Stimulated activated effector memory CD8-positive, alpha-beta T cell treated with anti-CD3 and anti-CD28 coated beads, Interleukin-12 subunit alpha, Interleukin-12 subunit beta, amount 100 ng/mL, for 72 hours (primary cell): ENCODE results near the gene PXDN.
A peak's percentile ranks its signal among the peaks of the same experiment; 100 is the strongest.

Source experiments
- ATAC-seq: fragments of 150-1000 bp; cut with Tn5 transposase; 2 replicates; pipeline ENCODE4 v1.10.0; 2021
- DNase-seq, 2 donors: peaks; one replicate each; pipeline ENCODE4 v3.0.0; 2021 to 2022; ENCODE audit warnings: low spot score in 2 of 2
- H3K27ac Mint-ChIP-seq: one replicate; pipeline ENCODE4 v1.8.0; 2022; ENCODE audit warnings: mild to moderate bottlenecking, mixed read lengths
- H3K36me3 Mint-ChIP-seq: one replicate; pipeline ENCODE4 v1.8.0; 2022; ENCODE audit warnings: mild to moderate bottlenecking, mixed read lengths
- H3K4me1 Mint-ChIP-seq: one replicate; pipeline ENCODE4 v1.8.0; 2022; ENCODE audit warnings: mixed read lengths
- H3K4me3 Mint-ChIP-seq: one replicate; pipeline ENCODE4 v1.8.0; 2022; ENCODE audit warnings: mild to moderate bottlenecking, mixed read lengths
- H3K9me3 Mint-ChIP-seq: one replicate; pipeline ENCODE4 v1.8.0; 2022; ENCODE audit warnings: mixed read lengths

Gene PXDN

GRCh38 chr2:1750270-1750932 lies 6.1 kb upstream of the PXDN start:
- Mint-ChIP-seq H3K4me3 (no peak overlapping the region), H3K4me1 (no peaks in the 10 kb centered on the region), H3K9me3 (peaks cover 4% of the 10 kb centered on the region), H3K36me3 (no peaks in the 10 kb centered on the region), H3K27ac (no peak overlapping the region)
- DNase-seq: no peak
- ATAC-seq: no peak

- Mint-ChIP-seq H3K4me3 (no peak overlapping the region), H3K36me3 (no peaks in the 10 kb centered on the region), H3K9me3 (no peaks in the 10 kb centered on the region), H3K27ac (no peak overlapping the region), H3K4me1 (no peaks in the 10 kb centered on the region)
- no peak for ATAC-seq
- DNase-seq: no peak
These were observed 5.3 kb upstream of the PXDN start for GRCh38 chr2:1749489-1750119.

- no peak for ATAC-seq
- H3K27ac Mint-ChIP-seq: no peak overlapping the region
- no peaks in the 10 kb centered on the region for H3K9me3 Mint-ChIP-seq
- H3K36me3 Mint-ChIP-seq: no peaks in the 10 kb centered on the region
- no peak for DNase-seq
- H3K4me1 Mint-ChIP-seq: no peaks in the 10 kb centered on the region
- H3K4me3 Mint-ChIP-seq: no peak overlapping the region
These were observed 4.6 kb upstream of the PXDN start for GRCh38 chr2:1748741-1749488.

GRCh38 chr2:1748176-1748740 lies 3.9 kb upstream of the PXDN start:
- ATAC-seq (no peak), DNase-seq (no peak)
- Mint-ChIP-seq H3K4me1 (no peaks in the 10 kb centered on the region), H3K36me3 (no peaks in the 10 kb centered on the region), H3K9me3 (no peaks in the 10 kb centered on the region), H3K4me3 (no peak overlapping the region), H3K27ac (no peak overlapping the region)

- DNase-seq (no peak), ATAC-seq (no peak)
- H3K27ac Mint-ChIP-seq: no peak overlapping the region
- H3K9me3 Mint-ChIP-seq: no peaks in the 10 kb centered on the region
- no peaks in the 10 kb centered on the region for H3K4me1 Mint-ChIP-seq
- H3K4me3 Mint-ChIP-seq: no peak overlapping the region
- H3K36me3 Mint-ChIP-seq: no peaks in the 10 kb centered on the region
These were observed 3.0 kb upstream of the PXDN start for GRCh38 chr2:1747065-1747941.

GRCh38 chr2:1746174-1747064 lies 2.1 kb upstream of the PXDN start:
- ATAC-seq (peak; percentile 17), DNase-seq (no peak)
- no peaks in the 10 kb centered on the region for H3K4me1 Mint-ChIP-seq
- no peaks in the 10 kb centered on the region for H3K9me3 Mint-ChIP-seq
- no peaks in the 10 kb centered on the region for H3K36me3 Mint-ChIP-seq
- no peak overlapping the region for H3K27ac Mint-ChIP-seq
- no peak overlapping the region for H3K4me3 Mint-ChIP-seq

GRCh38 chr2:1745171-1746023 lies 1.1 kb upstream of the PXDN start:
- Mint-ChIP-seq H3K9me3 (no peaks in the 10 kb centered on the region), H3K4me1 (no peaks in the 10 kb centered on the region), H3K27ac (no peak overlapping the region), H3K4me3 (peak overlapping the region; percentile 30), H3K36me3 (no peaks in the 10 kb centered on the region)
- ATAC-seq (no peak), DNase-seq (no peak)

GRCh38 chr2:1744151-1744445 lies 217 bp downstream of the PXDN start:
- Mint-ChIP-seq H3K4me1 (no peaks in the 10 kb centered on the region), H3K36me3 (no peaks in the 10 kb centered on the region), H3K27ac (no peak overlapping the region), H3K9me3 (no peaks in the 10 kb centered on the region), H3K4me3 (no peak overlapping the region)
- DNase-seq (no peak), ATAC-seq (no peak)

- no peak for DNase-seq
- ATAC-seq: no peak
- H3K36me3 Mint-ChIP-seq: no peaks in the 10 kb centered on the region
- no peak overlapping the region for H3K27ac Mint-ChIP-seq
- no peaks in the 10 kb centered on the region for H3K9me3 Mint-ChIP-seq
- no peaks in the 10 kb centered on the region for H3K4me1 Mint-ChIP-seq
- H3K4me3 Mint-ChIP-seq: peak overlapping the region; percentile 47
These were observed 742 bp downstream of the PXDN start for GRCh38 chr2:1743396-1744150.

GRCh38 chr2:1742681-1743395 lies 1.5 kb downstream of the PXDN start:
- ATAC-seq (peak; percentile 5), DNase-seq (no peak)
- no peaks in the 10 kb centered on the region for H3K36me3 Mint-ChIP-seq
- H3K4me1 Mint-ChIP-seq: no peaks in the 10 kb centered on the region
- H3K27ac Mint-ChIP-seq: no peak overlapping the region
- H3K9me3 Mint-ChIP-seq: no peaks in the 10 kb centered on the region
- H3K4me3 Mint-ChIP-seq: peak overlapping the region; percentile 47

- no peaks in the 10 kb centered on the region for H3K4me1 Mint-ChIP-seq
- no peak for DNase-seq
- no peak for ATAC-seq
- H3K9me3 Mint-ChIP-seq: no peaks in the 10 kb centered on the region
- H3K36me3 Mint-ChIP-seq: no peaks in the 10 kb centered on the region
- H3K27ac Mint-ChIP-seq: no peak overlapping the region
- no peak overlapping the region for H3K4me3 Mint-ChIP-seq
These were observed 2.0 kb downstream of the PXDN start for GRCh38 chr2:1742301-1742680.

GRCh38 chr2:1741851-1742250 lies 2.5 kb downstream of the PXDN start:
- DNase-seq (no peak), ATAC-seq (no peak)
- Mint-ChIP-seq H3K4me1 (no peaks in the 10 kb centered on the region), H3K4me3 (no peak overlapping the region), H3K36me3 (no peaks in the 10 kb centered on the region), H3K27ac (no peak overlapping the region), H3K9me3 (no peaks in the 10 kb centered on the region)
